ENCODE results near the gene ISOC2.

DNA sequence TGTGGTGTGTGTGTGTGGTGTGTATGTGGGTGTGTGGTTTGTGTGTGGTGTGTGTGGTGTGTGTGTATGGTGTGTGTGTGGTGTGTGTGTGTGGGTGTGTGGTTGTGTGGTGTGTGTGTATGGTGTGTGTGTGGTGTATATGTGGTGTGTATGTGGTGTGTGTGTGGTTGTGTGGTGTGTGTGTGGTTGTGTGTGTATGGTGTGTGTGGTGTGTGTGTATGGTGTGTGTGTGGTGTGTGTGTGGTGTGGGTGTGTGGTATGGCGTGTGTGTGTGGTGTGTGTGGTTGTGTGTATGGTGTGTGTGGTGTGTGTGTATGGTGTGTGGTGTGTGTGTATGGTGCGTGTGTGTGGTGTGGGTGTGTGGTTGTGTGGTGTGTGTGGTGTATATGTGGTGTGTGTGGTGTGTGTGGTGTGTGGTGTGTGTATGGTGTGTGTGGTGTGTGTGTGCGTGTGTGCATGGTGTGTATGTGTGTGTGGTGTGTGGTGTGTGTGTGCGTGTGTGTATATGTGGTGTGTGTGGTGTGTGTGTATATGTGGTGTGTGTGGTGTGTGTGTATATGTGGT is 27.0 kb downstream of the ISOC2 start:
- TF ChIP-seq, protein P1, sequence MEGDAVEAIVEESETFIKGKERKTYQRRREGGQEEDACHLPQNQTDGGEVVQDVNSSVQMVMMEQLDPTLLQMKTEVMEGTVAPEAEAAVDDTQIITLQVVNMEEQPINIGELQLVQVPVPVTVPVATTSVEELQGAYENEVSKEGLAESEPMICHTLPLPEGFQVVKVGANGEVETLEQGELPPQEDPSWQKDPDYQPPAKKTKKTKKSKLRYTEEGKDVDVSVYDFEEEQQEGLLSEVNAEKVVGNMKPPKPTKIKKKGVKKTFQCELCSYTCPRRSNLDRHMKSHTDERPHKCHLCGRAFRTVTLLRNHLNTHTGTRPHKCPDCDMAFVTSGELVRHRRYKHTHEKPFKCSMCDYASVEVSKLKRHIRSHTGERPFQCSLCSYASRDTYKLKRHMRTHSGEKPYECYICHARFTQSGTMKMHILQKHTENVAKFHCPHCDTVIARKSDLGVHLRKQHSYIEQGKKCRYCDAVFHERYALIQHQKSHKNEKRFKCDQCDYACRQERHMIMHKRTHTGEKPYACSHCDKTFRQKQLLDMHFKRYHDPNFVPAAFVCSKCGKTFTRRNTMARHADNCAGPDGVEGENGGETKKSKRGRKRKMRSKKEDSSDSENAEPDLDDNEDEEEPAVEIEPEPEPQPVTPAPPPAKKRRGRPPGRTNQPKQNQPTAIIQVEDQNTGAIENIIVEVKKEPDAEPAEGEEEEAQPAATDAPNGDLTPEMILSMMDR (conservative IDR thresholded peaks at IDR 0.05; ENCODE audit: low read length): no peak
- no peak for TF ChIP-seq EZH2phosphoT487 (IDR thresholded peaks at IDR 0.05; ENCODE audit: borderline replicate concordance)
